Ishikawa (cell line): ENCODE results near the gene CENPT.
A peak's percentile ranks its signal among the peaks of the same experiment; 100 is the strongest.

ENCODE experiments used
- CEBPB ChIP-seq: IDR thresholded peaks from 2 replicates; pipeline ENCODE4 v1.6.1; 2012
- CREB1 ChIP-seq: IDR thresholded peaks from 2 replicates; pipeline ENCODE4 v1.6.1; 2012; ENCODE audit warnings: low read depth
- EGR1 ChIP-seq: IDR thresholded peaks from 2 replicates; pipeline ENCODE4 v1.6.1; 2012
- EP300 ChIP-seq: IDR thresholded peaks from 2 replicates; pipeline ENCODE4 v1.6.1; 2012; ENCODE audit warnings: borderline replicate concordance
- MAX ChIP-seq: IDR thresholded peaks from 2 replicates; pipeline ENCODE4 v1.6.1; 2012
- RAD21 ChIP-seq: IDR thresholded peaks from 2 replicates; pipeline ENCODE4 v1.6.1; 2012; ENCODE audit warnings: low read depth
- REST ChIP-seq: IDR thresholded peaks from 2 replicates; pipeline ENCODE4 v1.6.1; 2012; ENCODE audit warnings: low read depth, mild to moderate bottlenecking
- TAF1 ChIP-seq: IDR thresholded peaks from 2 replicates; pipeline ENCODE4 v1.6.1; 2012; ENCODE audit warnings: low read depth, mild to moderate bottlenecking
- TEAD4 ChIP-seq: IDR thresholded peaks from 2 replicates; pipeline ENCODE4 v1.6.1; 2012
- USF1 ChIP-seq: IDR thresholded peaks from 2 replicates; pipeline ENCODE4 v1.6.1; 2012

- TF ChIP-seq REST: no peak
- peak; percentile 55 for TF ChIP-seq RAD21
- no peak for TF ChIP-seq EP300
- TF ChIP-seq CREB1: no peak
- no peak for TF ChIP-seq TAF1
- no peak for TF ChIP-seq CEBPB
- 0 out of 2 replicates have a peak, but pooled peaks have one; percentile 30 for TF ChIP-seq MAX
- no peak for TF ChIP-seq EGR1
- no peak for TF ChIP-seq TEAD4
- no peak for TF ChIP-seq USF1
Observed at GRCh38 chr16:67865318-67865717, 17.8 kb upstream of the CENPT start.
